Ishikawa (cell line): ENCODE results near the gene IL1RL2.

Experiments
- CEBPB ChIP-seq: IDR thresholded peaks from 2 replicates; pipeline ENCODE4 v1.6.1; 2012
- CREB1 ChIP-seq: IDR thresholded peaks from 2 replicates; pipeline ENCODE4 v1.6.1; 2012; ENCODE audit warnings: low read depth
- EGR1 ChIP-seq: IDR thresholded peaks from 2 replicates; pipeline ENCODE4 v1.6.1; 2012
- EP300 ChIP-seq: IDR thresholded peaks from 2 replicates; pipeline ENCODE4 v1.6.1; 2012; ENCODE audit warnings: borderline replicate concordance
- FOXM1 ChIP-seq: IDR thresholded peaks from 2 replicates; pipeline ENCODE4 v1.6.1; 2012; ENCODE audit warnings: low read depth, borderline replicate concordance
- NFIC ChIP-seq: IDR thresholded peaks from 2 replicates; pipeline ENCODE4 v1.6.1; 2012
- RAD21 ChIP-seq: IDR thresholded peaks from 2 replicates; pipeline ENCODE4 v1.6.1; 2012; ENCODE audit warnings: low read depth
- TAF1 ChIP-seq: IDR thresholded peaks from 2 replicates; pipeline ENCODE4 v1.6.1; 2012; ENCODE audit warnings: low read depth, mild to moderate bottlenecking
- TCF12 ChIP-seq: IDR thresholded peaks from 2 replicates; pipeline ENCODE4 v1.6.1; 2012; ENCODE audit warnings: low read depth
- TEAD4 ChIP-seq: IDR thresholded peaks from 2 replicates; pipeline ENCODE4 v1.6.1; 2012
- YY1 ChIP-seq: IDR thresholded peaks from 2 replicates; pipeline ENCODE4 v1.6.1; 2012; ENCODE audit warnings: low read depth
- ZBTB7A ChIP-seq: IDR thresholded peaks from 2 replicates; pipeline ENCODE4 v1.6.1; 2012; ENCODE audit warnings: low read depth
- TF ChIP-seq, protein P1 (sequence below): IDR thresholded peaks from 2 replicates; pipeline ENCODE4 v1.6.1; 2012
- TF ChIP-seq, protein P2 (sequence below): IDR thresholded peaks from 2 replicates; pipeline ENCODE4 v1.6.1; 2012; ENCODE audit warnings: low read depth, mild to moderate bottlenecking
- TF ChIP-seq, protein P3 (sequence below): IDR thresholded peaks from 2 replicates; pipeline ENCODE4 v1.6.1; 2012

IL1RL2 gene

DNA sequence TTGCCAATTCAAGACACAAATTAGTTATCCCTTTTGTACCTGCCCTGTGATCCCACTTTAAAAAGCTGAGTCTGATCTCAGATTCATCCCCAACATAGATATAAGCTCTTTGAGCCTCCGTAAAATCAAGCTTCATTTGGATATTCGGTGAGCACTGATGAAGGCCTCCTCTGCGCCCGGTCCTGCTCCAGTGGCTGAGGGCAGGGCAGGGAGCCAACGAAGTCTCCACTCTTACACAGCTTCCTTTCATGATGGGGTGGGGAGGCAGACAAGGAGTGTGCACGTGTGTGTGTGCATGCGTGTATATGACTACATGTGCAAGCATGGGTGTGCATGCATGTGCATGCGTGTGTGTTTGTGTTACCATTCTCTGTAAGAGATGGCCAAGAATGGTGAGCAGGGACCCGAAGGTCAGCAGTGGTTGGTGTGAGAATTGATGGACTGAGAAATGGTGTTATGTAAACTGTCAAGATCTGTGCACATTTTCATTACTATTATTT lies 43.6 kb downstream of the IL1RL2 start:
- TF ChIP-seq TAF1 (no peak), CREB1 (no peak), TEAD4 (no peak), ZBTB7A (no peak), NFIC (no peak), FOXM1 (no peak), EGR1 (no peak), CEBPB (no peak), YY1 (no peak), EP300 (no peak)
- TF ChIP-seq, protein P1, sequence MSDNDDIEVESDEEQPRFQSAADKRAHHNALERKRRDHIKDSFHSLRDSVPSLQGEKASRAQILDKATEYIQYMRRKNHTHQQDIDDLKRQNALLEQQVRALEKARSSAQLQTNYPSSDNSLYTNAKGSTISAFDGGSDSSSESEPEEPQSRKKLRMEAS: no peak
- TF ChIP-seq, protein P2, sequence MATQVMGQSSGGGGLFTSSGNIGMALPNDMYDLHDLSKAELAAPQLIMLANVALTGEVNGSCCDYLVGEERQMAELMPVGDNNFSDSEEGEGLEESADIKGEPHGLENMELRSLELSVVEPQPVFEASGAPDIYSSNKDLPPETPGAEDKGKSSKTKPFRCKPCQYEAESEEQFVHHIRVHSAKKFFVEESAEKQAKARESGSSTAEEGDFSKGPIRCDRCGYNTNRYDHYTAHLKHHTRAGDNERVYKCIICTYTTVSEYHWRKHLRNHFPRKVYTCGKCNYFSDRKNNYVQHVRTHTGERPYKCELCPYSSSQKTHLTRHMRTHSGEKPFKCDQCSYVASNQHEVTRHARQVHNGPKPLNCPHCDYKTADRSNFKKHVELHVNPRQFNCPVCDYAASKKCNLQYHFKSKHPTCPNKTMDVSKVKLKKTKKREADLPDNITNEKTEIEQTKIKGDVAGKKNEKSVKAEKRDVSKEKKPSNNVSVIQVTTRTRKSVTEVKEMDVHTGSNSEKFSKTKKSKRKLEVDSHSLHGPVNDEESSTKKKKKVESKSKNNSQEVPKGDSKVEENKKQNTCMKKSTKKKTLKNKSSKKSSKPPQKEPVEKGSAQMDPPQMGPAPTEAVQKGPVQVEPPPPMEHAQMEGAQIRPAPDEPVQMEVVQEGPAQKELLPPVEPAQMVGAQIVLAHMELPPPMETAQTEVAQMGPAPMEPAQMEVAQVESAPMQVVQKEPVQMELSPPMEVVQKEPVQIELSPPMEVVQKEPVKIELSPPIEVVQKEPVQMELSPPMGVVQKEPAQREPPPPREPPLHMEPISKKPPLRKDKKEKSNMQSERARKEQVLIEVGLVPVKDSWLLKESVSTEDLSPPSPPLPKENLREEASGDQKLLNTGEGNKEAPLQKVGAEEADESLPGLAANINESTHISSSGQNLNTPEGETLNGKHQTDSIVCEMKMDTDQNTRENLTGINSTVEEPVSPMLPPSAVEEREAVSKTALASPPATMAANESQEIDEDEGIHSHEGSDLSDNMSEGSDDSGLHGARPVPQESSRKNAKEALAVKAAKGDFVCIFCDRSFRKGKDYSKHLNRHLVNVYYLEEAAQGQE: no peak

DNA sequence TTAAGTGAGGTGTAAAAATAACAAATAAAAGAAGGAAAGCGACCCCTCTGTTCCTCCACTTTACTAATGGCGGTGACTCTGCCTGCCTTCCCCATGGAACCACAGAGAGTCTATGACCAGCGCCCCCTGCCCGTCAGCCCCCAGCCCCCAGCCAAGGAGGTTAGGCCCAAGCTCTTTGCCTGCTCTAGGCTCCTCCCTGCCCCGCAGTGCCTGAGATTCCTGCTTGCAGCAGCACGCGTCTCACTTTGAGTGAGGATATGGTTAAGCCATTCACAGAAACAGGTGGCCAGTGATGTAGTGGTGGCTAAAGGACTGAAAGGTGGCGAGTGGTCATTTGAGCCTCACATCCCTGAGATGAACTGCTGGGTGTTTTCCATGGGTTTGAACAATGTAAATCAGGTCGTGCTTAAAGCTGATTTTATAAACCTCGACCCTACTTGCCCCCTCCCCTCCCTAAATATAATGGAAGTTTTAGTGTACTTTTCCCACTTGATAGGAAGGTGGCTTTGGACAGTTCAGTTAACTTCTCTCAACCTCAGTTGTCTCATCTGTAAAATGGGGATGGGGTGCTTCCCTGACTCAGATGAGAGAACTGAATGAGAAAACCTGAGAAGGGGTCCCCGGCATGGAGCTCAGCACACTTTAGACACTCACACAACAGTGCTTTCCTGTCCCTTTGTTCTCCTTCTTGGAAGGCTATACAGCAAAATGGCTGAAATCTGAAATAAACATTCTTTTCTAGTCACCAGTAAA lies 46.5 kb downstream of the IL1RL2 start:
- TF ChIP-seq YY1 (no peak), EP300 (no peak), TEAD4 (no peak), EGR1 (no peak), CEBPB (no peak), TAF1 (no peak), CREB1 (no peak), ZBTB7A (no peak), RAD21 (no peak), TCF12 (no peak), NFIC (no peak)
- TF ChIP-seq, protein P3, sequence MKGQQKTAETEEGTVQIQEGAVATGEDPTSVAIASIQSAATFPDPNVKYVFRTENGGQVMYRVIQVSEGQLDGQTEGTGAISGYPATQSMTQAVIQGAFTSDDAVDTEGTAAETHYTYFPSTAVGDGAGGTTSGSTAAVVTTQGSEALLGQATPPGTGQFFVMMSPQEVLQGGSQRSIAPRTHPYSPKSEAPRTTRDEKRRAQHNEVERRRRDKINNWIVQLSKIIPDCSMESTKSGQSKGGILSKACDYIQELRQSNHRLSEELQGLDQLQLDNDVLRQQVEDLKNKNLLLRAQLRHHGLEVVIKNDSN: no peak
- TF ChIP-seq, protein P2: no peak
- TF ChIP-seq, protein P1: no peak

DNA sequence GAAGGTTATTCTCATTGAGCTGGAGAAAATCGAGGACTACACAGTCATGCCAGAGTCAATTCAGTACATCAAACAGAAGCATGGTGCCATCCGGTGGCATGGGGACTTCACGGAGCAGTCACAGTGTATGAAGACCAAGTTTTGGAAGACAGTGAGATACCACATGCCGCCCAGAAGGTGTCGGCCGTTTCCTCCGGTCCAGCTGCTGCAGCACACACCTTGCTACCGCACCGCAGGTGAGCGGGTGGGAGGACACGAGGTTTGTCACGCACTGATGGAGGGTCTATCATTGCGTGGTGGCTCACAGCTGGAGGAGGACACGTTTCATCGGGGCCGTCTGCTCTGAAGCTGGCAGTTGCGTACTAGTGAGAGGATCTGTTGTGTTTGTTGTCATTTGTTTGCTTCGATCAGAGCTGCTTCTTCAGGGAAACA lies 48.2 kb downstream of the IL1RL2 start:
- TF ChIP-seq CEBPB (no peak), RAD21 (peak; percentile 39; the same call in 1 of the 2 replicates)

DNA sequence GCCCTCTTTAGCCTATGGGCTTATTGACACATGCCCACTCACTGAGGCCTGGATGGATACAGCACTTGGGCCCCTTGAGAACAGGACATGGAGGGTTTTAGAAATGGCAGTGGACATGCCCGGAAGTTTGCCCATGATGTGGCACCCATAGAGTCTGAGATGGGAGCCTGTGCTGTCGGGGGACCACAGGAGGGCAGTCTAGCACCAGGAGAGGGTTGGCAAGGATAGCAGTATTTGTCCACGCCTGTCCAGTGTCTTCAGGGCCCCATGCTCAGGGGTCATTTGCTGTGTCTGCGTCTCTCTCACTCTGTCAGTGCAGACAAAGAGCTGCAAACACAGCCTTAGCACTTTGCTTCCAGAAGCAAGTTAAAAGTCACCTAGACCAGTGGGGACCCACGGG lies 48.7 kb downstream of the IL1RL2 start:
- no peak for TF ChIP-seq CEBPB
- TF ChIP-seq RAD21: peak; percentile 79

DNA sequence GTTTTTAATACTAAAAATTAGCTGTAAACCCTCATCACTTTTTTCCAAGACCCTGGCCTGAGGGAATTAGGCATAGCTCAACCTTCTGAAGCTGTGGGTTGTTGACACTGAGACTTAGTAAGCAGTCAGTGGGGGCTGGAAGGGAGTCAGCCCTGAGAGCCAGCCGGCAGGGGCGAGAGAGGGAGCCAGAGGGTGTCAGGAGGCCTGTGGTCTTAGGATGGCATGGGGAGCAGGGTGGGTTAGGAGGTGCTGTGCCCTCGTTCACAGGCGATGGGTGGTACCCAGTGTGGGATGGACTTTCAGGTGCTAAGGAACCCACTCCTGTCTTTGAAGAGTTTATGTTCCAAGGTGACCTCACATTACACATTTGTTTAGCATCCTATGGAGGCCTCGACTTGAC lies 49.3 kb downstream of the IL1RL2 start:
- TF ChIP-seq, protein P1: no peak
- TF ChIP-seq ZBTB7A (no peak), EP300 (no peak), RAD21 (no peak), YY1 (no peak), CEBPB (no peak), FOXM1 (no peak), CREB1 (no peak), NFIC (no peak), TCF12 (no peak)
- TF ChIP-seq, protein P3: no peak

DNA sequence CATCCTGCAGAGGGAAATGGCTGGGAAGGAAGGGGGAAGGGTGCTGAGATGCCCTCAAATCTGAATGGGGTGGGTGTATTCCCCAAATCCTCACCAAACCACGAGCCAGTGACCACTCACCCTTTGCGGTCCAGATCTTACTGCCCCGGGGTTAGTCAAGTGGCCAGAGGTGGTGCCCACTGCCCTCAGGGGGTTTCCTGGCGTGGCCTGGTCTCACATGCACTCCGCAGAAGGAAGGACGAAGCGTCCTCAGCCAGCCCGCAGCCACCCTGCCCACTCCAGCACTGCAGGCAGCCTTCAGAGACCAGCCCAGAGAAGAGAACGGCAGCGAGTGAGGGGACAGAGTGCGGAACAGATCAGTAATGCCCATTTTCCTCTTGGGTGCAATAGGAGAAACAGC lies 50.4 kb downstream of the IL1RL2 start:
- no peak for TF ChIP-seq TEAD4
- TF ChIP-seq TCF12: no peak
- TF ChIP-seq EGR1: no peak
- TF ChIP-seq FOXM1: no peak
- TF ChIP-seq RAD21: no peak
- no peak for TF ChIP-seq EP300
- TF ChIP-seq, protein P2: no peak
- no peak for TF ChIP-seq ZBTB7A
- TF ChIP-seq, protein P1: no peak
